Loucy (cell line): ENCODE measurements around the gene TGIF2.

Source experiments
- H2AFZ ChIP-seq: fragments of 200-600 bp; sonication (generic); 2 replicates; pipeline ENCODE4 v1.6.0; 2016; ENCODE audit warnings: antibody characterized with exemption, mild to moderate bottlenecking, low read length, moderate library complexity
- H3F3A ChIP-seq: fragments of 200-600 bp; 2 replicates; pipeline ENCODE4 v1.6.0; 2016; ENCODE audit warnings: antibody characterized with exemption, low read depth, mild to moderate bottlenecking
- H3K27me3 ChIP-seq: fragments of 200-600 bp; sonication (generic); 2 replicates; pipeline ENCODE4 v1.6.1; 2014; ENCODE audit warnings: low read length, mild to moderate bottlenecking; ENCODE audit not compliant: insufficient read depth, poor library complexity, severe bottlenecking
- H3K36me3 ChIP-seq: fragments of 200-600 bp; sonication (generic); 2 replicates; pipeline ENCODE4 v1.6.1; 2016; ENCODE audit warnings: low read length; ENCODE audit not compliant: insufficient read depth
- H3K4me1 ChIP-seq: fragments of 200-600 bp; sonication (generic); 2 replicates; pipeline ENCODE4 v1.5.1; 2014; ENCODE audit warnings: low read length, mild to moderate bottlenecking; ENCODE audit not compliant: insufficient read depth, poor library complexity, severe bottlenecking
- H3K4me2 ChIP-seq: fragments of 200-600 bp; sonication (generic); 2 replicates; pipeline ENCODE4 v1.6.0; 2014; ENCODE audit warnings: antibody characterized with exemption, low read length, low read depth, mild to moderate bottlenecking; ENCODE audit not compliant: poor library complexity, severe bottlenecking
- H3K4me3 ChIP-seq: fragments of 200-600 bp; sonication (generic); 2 replicates; pipeline ENCODE4 v1.5.1; 2014; ENCODE audit warnings: low read length, mild to moderate bottlenecking, mixed read lengths; ENCODE audit not compliant: poor library complexity, severe bottlenecking
- H3K79me2 ChIP-seq: fragments of 200-600 bp; sonication (generic); 2 replicates; pipeline ENCODE4 v1.6.1; 2014; ENCODE audit warnings: low read length; ENCODE audit not compliant: insufficient read depth
- H3K9ac ChIP-seq: fragments of 200-600 bp; sonication (generic); 2 replicates; pipeline ENCODE4 v1.6.0; 2014; ENCODE audit warnings: mild to moderate bottlenecking, low read depth, low read length, moderate library complexity; ENCODE audit not compliant: poor library complexity, severe bottlenecking
- H3K9me2 ChIP-seq: fragments of 200-600 bp; sonication (generic); replicated peaks from 2 replicates; pipeline ENCODE4 v1.6.1; 2016; ENCODE audit warnings: low read depth, low read length, mixed read lengths
- H3K9me3 ChIP-seq: fragments of 200-600 bp; sonication (generic); 2 replicates; pipeline ENCODE4 v1.6.1; 2014; ENCODE audit warnings: mild to moderate bottlenecking, antibody characterized with exemption, low read length, low read depth; ENCODE audit not compliant: insufficient read depth
- H4K20me1 ChIP-seq: fragments of 200-600 bp; sonication (generic); 2 replicates; pipeline ENCODE4 v1.6.0; 2014; ENCODE audit warnings: antibody characterized with exemption, low read length, mild to moderate bottlenecking; ENCODE audit not compliant: insufficient read depth, poor library complexity, severe bottlenecking
- CTCF ChIP-seq: fragments of 200-600 bp; sonication (generic); conservative IDR thresholded peaks from 2 replicates; pipeline ENCODE4 v1.5.1; 2014; ENCODE audit warnings: mild to moderate bottlenecking, antibody characterized with exemption, low read length
- EZH2phosphoT487 ChIP-seq: fragments of 200-600 bp; IDR thresholded peaks from 2 replicates; pipeline ENCODE4 v1.6.1; 2018; ENCODE audit warnings: antibody characterized with exemption, mild to moderate bottlenecking, moderate library complexity, borderline replicate concordance

Gene TGIF2

GRCh38 chr20:36576081-36576445 is 2.7 kb downstream of the TGIF2 start:
- H3K4me1 ChIP-seq: peaks cover 41% of the 10 kb centered on the region
- peak overlapping the region; percentile 89 for H3K4me2 ChIP-seq
- peaks cover 6% of the 10 kb centered on the region for H3K27me3 ChIP-seq
- peaks cover 26% of the 10 kb centered on the region; the same call in 1 of the 2 replicates for H3K36me3 ChIP-seq
- H3K9me2 ChIP-seq: no peaks in the 10 kb centered on the region
- peaks cover 18% of the 10 kb centered on the region for H3F3A ChIP-seq
- TF ChIP-seq CTCF (no peak), EZH2phosphoT487 (no peak)
- H3K9me3 ChIP-seq: no peaks in the 10 kb centered on the region
- peak overlapping the region; percentile 99 for H3K4me3 ChIP-seq
- H3K79me2 ChIP-seq: peaks cover 57% of the 10 kb centered on the region
- H2AFZ ChIP-seq: no peak overlapping the region
- H3K9ac ChIP-seq: no peak overlapping the region
- peaks cover 38% of the 10 kb centered on the region for H4K20me1 ChIP-seq

DNA sequence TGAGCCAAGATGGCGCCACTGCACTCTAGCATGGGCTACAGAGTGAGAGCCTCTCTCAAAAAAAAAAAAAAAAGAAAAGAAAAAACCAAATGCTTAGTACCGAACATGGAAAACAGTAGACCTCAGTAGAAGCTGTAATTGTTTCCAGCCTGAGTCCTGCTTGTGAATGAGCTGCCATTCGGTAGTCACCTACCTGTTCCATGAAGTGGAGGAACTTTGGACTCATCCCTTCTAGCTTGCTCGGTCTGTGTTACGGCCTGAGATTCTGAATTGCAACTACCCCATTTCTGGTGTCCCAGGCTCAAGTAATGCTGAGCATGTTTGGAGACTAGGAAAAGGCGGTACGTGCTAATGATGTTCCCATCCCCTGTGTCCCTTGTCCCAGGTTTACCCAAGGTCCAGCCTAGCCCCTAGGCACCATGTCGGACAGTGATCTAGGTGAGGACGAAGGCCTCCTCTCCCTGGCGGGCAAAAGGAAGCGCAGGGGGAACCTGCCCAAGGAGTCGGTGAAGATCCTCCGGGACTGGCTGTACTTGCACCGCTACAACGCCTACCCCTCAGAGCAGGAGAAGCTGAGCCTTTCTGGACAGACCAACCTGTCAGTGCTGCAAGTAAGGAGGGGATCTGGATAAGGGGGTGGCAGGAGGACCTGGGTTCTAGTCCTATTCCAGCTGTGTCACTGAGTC is 5.1 kb downstream of the TGIF2 start:
- H3K27me3 ChIP-seq: peaks cover 6% of the 10 kb centered on the region
- TF ChIP-seq EZH2phosphoT487 (no peak), CTCF (no peak)
- H3K9me3 ChIP-seq: no peaks in the 10 kb centered on the region
- H3K4me2 ChIP-seq: peak overlapping the region; percentile 11
- H2AFZ ChIP-seq: no peak overlapping the region
- H3K9ac ChIP-seq: no peak overlapping the region
- no peak overlapping the region for H3K4me3 ChIP-seq
- no peaks in the 10 kb centered on the region for H3F3A ChIP-seq
- H3K79me2 ChIP-seq: peaks cover 57% of the 10 kb centered on the region
- H4K20me1 ChIP-seq: peaks cover 38% of the 10 kb centered on the region
- H3K4me1 ChIP-seq: peaks cover 29% of the 10 kb centered on the region
- peaks cover 47% of the 10 kb centered on the region; the same call in 1 of the 2 replicates for H3K36me3 ChIP-seq
- H3K9me2 ChIP-seq: no peaks in the 10 kb centered on the region

DNA sequence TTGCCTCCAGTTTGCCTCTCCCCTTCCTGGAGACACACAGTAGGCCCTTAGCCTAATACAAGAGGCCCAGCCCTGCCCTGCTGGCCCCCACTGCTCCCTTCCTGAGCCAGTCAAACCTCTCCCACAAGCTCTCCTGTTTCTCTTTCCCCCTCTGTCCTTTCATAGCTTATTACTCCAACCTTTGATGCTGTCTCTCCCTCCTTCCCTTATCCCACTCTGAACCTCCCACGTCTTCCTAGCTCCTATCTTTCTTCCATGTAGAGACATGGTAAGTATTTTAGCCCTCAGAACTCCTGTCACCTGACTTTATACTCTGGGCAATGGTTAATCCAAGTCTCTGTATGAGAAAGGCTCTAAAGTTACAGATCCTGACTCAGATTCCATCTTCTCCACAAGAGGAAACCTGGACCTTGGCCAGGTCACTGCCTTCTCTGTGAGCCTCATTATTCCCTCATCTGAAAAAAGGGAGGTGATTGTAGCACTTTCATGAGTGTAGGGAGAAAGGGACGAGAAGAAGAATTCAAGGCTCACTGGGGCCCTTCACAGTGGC is 6.7 kb downstream of the TGIF2 start:
- Histone ChIP-seq H3K27me3 (no peaks in the 10 kb centered on the region), H3K36me3 (peaks cover 54% of the 10 kb centered on the region; the same call in 1 of the 2 replicates), H3K4me3 (no peak overlapping the region), H3K4me2 (no peak overlapping the region), H3K4me1 (peaks cover 23% of the 10 kb centered on the region), H3K9ac (no peak overlapping the region), H3F3A (no peaks in the 10 kb centered on the region), H2AFZ (no peak overlapping the region), H3K9me3 (no peaks in the 10 kb centered on the region), H3K79me2 (peaks cover 42% of the 10 kb centered on the region), H3K9me2 (no peaks in the 10 kb centered on the region), H4K20me1 (peaks cover 35% of the 10 kb centered on the region)
- no peak for TF ChIP-seq EZH2phosphoT487

GRCh38 chr20:36582322-36582721 is 8.9 kb downstream of the TGIF2 start:
- TF ChIP-seq EZH2phosphoT487: no peak
- TF ChIP-seq CTCF: no peak
- Histone ChIP-seq H3K27me3 (no peaks in the 10 kb centered on the region), H2AFZ (no peak overlapping the region), H3K4me1 (peaks cover 9% of the 10 kb centered on the region), H3K79me2 (peaks cover 20% of the 10 kb centered on the region), H3K9me3 (no peaks in the 10 kb centered on the region), H3F3A (no peaks in the 10 kb centered on the region), H4K20me1 (peaks cover 17% of the 10 kb centered on the region), H3K4me2 (no peak overlapping the region), H3K9me2 (no peaks in the 10 kb centered on the region), H3K4me3 (no peak overlapping the region), H3K9ac (no peak overlapping the region), H3K36me3 (peaks cover 54% of the 10 kb centered on the region; the same call in 1 of the 2 replicates)
